ENCODE measurements around the gene GPSM1.

GPSM1 gene

DNA sequence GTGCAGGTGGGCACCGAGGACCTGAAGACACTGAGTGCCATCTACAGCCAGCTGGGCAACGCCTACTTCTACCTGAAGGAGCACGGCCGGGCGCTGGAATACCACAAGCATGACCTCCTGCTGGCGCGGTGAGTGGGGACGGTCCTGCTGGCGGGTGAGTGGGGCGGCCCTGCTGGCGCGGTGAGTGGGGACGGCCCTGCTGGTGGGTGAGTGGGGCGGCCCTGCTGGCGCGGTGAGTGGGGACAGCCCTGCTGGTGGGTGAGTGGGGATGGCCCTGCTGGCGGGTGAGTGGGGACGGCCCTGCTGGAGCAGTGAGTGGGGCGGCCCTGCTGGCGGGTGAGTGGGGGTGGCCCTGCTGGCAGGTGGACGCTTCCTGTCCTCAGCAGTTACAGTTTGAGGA lies 7.2 kb downstream of the GPSM1 start:
- DNase-seq, result no peak

DNA sequence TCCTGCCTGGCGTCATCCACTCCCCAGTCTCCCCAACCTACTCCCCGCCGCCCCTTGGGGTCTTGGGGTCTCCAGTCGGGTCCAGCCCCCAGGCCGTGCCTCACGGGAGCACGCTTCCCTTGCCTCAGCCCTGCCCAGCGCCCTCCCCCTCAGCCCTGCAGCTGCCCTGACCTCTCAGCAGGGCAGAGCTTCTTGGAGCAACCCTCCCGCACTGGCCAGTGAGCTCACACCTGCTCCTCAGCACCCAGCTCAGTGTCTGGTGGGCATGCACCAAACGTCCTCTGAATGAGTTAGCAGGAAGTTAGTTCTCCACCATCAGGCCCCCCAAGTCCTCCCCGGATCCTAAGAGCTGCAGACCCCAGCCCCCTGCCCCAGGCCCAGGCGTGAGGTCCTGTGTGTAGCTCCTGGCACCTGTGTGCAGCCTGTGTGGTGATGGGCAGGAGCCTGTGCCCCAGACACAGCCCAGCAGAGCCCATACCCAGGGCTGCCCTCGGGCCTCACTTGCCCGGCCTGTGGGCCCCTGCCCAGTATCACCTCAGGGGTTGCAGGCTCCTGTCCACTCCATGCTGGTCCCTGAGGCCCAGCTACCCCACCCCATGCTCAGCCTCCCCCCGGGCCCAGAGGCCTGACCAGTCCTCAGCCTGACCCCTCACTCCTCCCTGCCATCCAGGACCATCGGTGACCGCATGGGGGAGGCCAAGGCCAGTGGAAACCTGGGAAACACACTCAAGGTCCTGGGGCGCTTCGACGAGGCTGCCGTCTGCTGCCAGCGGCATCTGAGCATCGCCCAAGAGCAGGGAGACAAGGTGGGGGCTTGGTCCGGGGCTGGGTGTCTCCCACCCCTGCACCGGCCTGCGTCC lies 8.2 kb downstream of the GPSM1 start:
- no peak for DNase-seq

DNA sequence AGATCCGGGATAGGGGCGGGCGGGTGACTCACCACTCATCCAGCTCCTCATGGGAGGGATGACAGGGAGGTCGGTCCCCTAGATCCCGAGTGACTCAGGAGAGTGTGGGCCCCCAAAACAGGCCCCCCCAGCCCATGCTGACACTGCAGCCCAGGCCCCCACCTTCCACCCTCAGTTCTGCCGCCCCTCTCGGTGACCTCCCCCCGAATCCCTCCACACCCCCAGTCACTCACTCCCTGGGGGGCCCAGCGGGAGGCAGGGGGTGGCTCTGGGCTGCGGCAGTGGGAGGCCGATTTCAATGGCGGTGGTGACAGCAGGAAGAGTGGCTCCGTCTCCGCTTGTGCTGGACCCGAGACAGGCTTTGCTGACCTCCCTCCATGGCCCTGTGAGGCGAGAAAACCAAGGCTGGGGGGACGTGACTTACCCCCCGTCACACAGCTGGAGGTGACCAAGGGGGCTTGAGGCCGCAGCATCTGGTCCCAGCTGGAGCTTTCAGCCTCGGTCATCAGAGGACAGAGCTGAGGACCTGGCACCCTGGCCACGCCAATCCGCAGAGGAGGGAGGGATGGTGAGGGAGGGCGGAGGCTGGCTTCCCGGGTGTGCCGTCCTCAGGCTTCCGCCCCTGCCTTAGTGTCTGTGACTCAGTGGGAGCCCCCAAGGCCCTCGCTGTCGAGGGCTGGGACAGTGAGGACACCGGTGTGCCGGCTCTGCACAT lies 9.0 kb downstream of the GPSM1 start:
- DNase-seq, result no peak

DNA sequence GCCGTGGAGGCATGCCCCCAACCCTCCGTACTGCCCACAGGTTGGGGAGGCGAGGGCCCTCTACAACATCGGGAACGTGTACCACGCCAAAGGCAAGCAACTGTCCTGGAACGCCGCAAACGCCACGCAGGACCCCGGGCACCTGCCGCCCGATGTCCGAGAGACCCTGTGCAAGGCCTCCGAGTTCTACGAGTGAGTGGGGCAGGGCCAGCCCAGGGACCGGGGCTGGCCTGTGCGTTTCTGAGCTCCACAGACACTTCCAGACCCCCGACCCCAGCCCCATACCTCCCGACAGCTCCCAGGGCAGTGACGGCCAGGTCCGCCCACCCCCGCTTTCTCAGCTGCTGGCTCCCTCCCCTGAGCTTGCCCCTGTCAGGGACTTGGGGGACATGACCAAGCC lies 9.5 kb downstream of the GPSM1 start:
- no peak for DNase-seq

DNA sequence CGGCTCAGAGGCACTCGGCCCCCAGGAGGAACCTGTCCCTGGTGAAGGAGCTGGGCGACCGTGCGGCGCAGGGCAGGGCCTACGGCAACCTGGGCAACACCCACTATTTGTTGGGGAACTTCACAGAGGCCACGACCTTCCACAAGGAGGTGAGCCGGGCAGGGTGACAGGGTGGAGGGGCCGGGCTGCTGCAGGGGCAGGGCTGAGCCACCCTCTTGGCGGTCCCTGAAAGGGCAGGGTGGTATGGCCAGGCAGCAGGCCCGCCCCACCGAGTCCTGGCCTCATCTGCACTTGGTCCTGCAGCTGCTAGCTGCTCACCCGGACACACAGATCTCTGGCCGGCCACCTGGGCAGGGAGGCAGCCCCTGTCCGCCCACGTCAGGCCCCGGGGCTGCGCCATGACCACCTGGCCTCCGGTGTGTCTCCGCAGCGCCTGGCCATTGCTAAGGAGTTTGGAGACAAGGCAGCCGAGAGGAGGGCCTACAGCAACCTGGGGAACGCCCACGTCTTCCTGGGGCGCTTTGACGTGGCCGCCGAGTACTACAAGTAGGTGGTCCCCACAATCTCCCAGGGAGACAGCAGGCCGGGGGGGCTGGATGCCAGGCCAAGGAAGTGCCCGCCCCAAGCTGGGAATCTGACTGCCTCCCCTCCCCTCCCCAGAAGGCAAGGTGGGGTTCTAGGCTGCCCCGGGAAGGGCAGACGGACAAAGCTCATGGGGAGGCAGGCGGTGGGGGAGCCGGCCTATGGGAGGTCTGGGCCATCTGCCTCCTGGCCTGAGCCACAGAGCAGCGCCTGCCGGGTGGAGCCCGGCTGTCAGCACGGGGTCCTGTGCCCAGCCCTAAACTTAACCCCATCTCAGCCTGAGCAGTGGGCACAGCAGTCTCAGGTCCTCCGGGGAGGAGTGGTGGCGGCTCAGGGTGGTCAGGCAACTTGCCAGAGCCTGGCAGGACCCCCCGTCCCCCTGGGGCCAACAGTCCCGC lies 10.4 kb downstream of the GPSM1 start:
- no peak for DNase-seq

DNA sequence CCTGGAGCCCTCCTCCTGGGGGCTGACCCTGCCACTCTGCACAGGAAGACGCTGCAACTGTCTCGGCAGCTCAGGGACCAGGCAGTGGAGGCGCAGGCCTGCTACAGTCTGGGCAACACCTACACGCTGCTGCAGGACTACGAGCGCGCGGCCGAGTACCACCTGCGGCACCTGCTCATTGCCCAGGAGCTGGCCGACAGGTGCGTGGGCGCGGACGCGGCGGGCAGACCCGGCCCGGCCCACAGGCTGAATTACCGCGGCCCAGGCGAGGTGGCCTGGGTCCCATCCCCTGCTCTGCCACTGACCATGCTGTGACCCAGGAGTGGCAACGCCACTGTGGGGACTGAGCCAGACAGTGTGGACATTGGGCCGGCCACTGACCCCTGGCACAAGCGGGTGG lies 11.2 kb downstream of the GPSM1 start:
- DNase-seq, result no peak

DNA sequence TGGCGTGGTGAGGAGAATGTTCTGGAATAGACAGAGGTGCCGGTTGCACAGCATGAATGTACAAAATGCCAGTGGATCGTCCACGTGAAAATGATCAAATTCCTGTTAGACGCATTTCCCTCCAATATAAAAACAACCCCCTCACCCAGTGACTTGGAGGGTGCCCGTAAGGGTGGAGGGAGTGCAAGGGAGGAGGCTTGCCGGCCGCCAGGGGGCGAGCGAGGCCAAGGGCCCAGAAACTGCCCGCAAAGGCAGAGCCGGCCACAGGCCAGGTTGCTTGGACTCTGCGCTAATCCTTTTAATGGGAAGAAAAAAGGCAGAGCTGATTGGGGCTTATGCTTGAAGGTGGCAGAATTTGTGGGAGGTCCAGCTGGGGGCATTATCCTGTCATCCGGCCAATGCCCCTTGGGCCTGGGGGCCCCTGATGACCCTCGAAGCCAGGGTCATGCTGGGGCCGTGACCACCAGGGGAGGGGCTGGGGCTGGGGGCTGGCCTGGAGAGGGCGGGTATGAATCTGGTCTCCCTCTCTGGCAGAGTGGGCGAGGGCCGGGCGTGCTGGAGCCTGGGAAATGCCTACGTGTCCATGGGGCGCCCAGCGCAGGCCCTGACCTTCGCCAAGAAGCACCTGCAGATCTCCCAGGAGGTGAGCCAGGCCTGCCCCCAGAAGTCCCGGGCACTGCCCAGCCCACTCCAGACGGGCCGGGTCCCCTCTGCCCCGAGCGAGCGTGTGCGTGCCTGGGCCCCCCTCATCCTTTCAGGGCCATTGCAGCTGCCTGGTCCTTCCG lies 12.0 kb downstream of the GPSM1 start:
- no peak for DNase-seq

DNA sequence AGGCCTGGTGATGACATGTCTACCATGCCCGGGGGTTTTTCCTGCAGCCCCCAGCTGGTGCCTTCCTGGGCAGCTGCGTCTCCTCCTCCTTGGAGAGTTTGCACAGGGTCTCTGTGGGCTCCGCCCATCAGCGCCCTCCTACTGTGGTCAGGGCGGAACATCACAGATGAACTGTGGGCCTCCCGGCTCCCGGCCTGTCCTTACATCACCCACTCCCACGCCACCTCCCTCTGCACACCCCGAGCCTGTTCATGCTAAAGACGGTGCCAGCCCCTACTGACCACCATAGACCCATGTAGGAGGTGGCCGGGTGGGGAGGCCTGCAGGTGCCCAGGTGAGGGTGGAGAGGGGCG lies 12.6 kb downstream of the GPSM1 start:
- DNase-seq, result no peak

DNA sequence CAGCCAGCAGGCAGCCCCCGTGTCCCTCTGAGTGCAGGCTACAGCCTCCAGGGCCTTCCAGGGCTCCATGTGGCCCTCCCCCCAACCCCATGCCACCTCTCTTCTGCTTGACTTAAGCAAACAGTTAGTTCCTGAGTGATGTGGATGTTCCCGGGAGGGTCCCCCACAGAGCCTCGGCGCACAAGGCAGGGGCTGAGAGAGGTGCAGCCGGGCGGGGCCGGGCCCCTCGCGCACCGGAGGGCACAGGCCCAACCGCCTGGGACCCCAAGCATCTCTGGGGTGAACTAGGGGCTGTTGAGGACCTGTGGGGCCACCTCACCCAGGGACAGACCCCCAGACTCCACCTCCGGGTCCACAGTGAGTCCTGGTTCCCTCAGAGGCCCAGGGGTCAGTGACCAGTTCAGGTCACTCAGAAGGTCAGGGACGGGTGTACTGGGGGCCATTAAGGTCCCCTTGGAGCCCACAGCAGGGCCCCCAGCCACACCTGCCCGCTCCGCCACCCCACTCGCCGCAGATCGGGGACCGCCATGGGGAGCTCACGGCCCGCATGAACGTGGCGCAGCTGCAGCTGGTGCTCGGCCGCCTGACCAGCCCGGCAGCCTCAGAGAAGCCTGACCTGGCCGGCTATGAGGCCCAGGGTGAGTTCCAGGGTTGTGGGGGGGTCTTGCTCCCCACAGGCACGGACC lies 13.2 kb downstream of the GPSM1 start:
- no peak for DNase-seq

DNA sequence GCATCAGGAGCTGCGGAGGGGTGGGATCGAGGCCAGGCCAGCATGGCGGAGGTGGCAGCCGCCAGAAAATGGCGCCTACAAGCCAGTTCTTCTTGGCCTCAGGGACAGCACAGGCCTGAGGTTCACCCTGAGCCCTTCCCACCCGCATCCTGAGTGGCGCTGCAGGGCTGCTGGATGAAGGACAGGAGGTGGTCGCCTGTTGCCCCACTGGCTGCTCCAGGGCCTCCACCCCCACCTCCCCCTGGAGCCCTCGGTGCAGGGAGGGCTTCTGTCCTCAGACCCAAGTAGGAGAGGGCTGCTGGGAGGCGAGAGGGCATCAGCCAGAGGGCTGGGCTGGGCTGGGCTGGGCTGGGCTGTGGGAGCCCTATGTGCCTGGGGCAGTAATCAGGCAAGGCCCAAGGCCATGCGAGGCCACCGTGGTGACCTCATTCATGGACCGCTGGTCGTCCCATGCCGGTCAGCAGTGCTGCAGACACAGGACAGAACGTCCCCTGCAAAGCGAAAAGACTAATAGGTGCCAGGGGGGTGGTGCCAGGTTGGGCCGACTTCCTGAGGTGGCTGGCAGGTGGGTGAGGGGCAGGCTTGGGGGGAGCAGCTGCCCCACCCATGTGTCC lies 13.8 kb downstream of the GPSM1 start:
- no peak for DNase-seq

DNA sequence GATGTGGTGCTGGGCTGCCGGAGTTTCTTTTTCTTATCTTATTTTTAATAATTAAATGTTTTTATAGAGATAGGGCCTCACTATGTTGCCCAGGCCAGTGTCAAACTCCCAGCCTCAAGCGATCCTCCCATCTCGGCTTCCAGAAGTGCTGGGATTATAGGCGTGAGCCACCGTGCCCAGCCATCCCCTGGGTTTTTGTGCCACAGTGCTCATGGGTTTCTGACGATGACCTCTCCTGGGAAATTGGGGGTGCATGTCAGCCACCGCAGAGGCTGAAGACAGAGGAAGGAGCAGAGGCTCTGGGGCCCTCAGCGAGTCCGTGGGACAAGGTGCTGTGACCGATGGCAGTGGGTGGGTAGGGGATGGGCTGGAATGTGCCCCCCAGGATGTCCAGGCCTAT lies 14.4 kb downstream of the GPSM1 start:
- no peak for DNase-seq

DNA sequence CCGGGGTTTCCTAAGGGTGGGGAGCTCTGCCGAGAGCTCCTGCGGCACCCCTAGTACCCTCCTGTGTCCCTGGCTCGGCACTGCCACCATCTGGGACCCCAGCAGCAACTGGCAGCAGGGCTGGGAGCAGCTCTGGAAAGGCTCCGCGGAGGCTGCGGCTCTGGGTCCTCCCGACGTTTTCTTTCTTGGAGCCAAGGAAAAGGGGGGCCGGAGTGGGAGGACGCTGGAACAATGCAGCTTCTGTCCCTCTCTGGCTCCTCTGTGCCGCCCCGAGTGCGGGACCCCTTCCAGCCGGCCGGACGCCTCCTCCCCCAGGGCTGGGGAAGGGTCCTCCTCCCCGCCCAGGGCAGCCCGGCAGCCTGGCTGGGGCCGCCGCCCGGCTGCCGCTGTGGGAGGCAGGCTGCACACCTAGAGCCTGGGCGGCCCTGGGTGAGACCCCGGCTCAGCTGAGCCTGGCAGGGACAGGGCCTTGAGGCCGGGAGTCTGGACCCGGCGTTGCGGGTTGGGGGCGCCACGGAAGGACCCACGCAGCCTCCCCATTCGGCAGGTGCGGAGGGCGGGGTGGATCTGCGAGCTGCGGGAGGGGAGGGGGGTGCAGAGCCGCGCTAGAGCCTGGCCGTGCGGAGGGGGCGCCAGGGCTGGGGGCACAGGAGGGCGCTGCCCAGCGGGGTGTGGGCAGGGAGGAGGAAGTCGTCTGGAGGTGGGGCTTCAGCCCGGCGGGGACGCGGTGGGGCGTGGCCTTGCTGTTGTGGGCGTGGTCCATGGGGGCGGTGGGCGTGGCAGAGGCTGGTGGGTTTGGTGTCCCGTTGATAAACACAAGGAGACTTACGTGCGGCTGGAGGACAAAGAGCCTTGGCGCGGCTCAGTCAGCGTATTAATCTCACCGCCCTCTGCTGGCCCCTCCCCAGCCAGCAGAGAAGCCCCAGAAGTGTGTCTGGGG lies 15.1 kb downstream of the GPSM1 start:
- DNase-seq, result peak; percentile 87

DNA sequence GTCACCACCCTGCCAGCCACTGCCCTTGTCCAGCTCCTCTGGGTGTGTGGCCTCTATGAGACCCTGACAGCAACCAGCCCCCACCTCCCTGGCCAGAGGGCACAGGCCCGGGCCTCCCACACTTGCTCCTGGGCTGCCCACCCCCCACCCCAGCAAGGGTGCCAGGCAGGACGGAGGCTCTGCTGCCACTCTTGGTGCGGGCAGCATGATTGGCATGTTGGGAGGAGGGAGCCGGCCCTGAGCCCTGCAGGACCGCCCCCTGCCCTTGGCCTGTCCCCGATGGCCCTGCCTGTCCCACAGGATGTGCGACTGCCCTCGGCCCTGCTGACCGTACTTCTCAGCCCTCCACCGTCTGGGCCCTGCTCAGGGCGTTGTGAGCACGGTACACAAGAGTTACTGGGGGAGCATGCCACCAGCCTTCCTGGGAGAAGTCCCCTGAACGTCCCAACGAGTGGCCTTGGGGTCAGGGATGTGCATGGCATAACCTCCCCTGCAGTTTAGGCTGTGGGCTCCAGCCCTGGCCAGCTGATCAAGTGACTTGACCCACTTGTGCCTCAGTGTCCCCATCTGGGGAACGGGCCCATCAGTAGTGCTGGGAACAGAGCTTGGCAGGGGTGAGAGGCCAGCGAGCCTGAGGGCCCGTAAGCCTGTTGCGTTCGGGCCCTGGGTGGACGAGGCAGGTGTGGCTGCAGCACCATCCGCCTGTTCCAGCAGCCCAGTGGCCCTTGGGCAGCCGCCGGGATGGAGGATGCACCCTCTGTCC lies 16.0 kb downstream of the GPSM1 start:
- DNase-seq, result no peak

DNA sequence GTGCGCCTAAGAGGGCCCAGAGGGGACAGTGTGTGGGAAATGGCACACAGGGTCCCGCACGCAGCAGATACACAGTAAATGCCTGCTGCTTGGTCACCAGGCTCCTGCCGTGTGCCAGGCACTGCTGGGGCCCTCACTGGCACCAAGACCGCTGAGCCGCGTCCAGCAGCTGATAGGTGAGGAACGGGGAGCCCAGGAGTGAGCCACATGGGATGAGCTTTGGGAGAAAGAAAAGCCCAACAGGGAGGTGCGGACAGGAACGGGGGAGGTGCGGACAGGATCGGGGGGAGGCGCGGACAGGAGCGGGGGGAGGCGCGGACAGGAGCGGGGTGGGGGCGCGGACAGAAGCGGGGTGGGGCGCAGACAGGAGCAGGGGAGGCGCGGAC lies 16.5 kb downstream of the GPSM1 start:
- no peak for DNase-seq

DNA sequence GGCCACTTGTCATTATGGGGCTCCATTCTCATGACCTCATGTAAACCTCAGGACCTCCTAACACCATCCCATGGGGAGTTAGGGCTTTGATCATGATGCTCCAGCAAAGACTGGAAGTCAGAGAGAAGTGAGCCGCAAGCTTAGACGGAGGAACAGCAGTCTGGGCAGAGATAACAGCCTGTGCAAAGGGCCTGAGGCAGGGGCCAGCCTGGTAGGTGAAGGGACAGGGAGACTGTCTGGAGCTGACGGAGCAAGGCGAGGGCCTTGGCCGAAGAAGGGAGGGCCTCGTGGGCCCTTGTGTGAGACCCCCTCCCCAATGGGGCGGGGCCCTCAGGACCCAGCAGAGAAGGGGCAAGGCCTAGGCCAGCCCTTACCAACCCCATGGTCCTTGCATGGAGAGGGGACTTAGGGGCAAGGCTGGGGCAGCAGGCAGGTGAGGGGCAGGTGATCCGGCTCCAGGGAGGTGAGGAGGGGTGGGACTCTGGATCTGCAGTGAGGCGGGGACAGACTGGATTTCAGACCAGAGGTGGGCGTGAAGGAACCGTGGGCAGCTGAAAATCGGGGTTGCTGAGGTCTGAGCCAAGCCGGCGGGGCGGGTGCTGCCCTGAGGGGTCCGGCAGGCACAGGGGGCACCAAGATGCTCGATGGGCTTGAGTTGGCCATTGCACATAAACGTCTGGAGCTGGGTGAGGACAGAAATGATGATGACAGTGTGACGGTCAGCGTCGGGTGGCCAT lies 17.4 kb downstream of the GPSM1 start:
- DNase-seq, result no peak

DNA sequence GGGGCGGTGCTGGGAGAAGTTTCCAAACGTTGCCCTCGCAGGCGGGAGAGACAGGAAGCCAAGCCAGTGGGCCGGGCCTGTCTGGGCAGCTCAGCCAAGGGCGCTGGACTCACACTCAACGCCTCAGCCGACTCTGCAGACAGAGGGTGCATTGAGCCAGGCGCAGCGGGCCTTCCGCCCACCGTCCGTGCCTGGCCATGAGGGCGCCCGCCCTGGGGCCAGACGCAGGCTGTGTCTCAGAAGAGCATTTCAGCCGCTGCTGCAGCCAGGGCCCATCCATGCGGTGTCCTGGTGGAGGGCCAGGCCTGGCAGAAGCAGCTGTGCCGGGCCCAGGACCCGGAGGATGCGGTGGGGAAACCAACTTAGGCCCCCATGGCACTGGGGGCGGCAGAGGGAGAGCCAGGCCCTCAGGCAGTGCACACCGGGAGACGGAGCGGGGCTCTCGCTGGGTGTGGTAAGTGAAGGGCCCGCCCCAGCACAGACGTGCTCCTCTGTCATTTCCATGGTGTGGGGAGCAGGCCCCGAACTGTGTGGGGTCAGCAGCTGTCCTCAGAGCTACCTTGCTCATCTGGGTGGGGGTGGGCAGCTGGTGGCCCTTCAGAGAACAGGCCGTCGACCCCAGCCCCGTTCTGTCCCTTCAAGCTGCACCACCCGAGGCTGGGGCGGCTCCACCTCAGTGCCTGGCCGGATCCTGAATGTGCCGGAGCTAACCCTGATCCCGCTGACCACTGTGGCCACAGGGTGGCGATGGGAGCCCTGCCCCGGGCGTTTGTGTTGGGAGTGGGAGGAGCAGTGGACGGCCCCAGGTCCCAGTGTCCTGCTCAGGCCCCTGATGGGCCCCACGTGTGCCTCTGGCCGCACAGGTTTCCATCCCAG lies 18.2 kb downstream of the GPSM1 start:
- peak; percentile 85 for DNase-seq

DNA sequence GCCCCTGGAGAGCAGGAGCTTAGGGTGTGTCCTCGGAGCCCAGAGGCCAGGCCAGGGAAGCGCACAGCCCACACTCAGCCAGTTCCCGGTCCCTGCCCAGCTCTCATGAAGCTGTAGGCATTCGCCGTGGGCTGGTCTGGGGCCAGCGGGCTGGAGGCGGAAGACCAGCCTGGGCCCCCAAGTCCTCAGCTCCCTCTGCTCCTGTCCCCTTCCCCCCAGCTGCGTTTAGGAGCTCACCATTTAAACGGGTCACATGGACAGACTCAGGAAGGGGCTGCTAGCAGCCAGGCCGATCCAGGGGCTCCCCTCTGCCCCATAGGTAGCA lies 18.8 kb downstream of the GPSM1 start:
- no peak for DNase-seq

DNA sequence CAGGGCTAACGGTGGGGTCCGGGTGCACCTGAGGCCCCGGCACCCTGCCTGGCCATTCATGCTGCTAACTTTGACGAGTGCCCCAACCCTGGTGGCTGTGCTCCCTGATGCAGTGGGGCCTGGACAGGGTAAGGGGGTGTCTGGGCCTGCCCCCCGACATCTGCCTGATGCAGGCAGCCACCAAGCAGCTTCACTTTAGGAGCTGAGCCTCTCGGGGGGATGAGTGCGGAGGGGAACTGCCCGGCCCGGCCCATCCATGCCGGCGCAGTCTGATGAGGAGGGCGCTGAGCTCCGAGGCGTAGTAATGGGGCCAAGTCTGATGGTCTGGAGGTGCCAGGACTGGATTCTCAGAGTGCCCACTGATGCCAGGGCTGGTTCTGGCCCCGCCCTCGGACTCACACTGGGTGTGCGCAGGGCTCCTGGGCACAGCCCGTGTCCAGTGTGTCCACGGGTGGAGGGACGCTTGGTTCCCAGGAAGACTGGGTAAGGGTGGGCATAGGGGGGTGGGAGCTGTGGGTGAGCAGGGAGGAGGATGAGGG lies 19.7 kb downstream of the GPSM1 start:
- no peak for DNase-seq
